NOMO-1 treated with dmso at 0.1 percent for 144 hours (cell line): ENCODE results near the gene BCKDHB.

Experiments used
- DNase-seq: peaks from one replicate; lab custom pipeline; 2025; ENCODE audit not compliant: unreplicated experiment; lab: John Stamatoyannopoulos, UW

The BCKDHB gene

DNA sequence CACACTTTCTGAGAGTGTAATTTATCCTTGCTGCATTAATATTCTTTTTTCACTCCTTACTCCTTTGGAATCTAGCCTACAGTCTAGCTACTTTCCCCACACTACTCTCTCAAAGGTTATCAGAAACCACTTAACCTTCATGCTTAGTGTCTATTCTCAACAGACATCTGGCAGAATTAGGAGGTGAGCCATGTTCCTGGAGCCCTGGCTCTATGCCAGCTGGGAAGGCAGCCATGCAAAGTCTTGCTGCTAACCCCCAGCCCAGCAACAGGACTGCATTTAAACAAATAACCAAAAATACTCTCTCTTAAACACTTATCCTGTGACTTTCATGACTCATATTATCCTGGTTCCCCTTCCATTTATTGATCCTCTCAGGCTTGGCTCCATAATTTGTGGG, 260.2 kb downstream of the BCKDHB start:
- DNase-seq = no peak

DNA sequence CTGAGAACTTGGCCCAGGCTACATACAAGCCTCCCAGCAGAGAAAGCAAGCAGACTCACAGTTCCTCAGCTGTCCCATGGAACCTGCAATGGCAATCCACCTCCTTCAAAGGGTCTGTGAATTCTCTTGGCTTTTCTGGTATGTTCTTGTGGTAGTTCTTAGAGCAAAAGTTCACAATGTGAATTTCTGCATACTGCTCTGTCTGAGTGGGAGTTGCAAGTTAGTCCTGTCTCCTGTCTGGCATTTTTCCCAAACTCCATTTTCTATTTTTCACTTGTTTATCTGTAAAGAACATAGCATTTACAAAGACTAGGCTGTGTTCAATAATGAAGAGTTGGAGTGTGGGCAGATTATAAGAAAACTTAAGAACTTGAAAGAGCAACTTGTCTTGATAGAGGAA, 269.9 kb downstream of the BCKDHB start:
- DNase-seq = no peak

DNA sequence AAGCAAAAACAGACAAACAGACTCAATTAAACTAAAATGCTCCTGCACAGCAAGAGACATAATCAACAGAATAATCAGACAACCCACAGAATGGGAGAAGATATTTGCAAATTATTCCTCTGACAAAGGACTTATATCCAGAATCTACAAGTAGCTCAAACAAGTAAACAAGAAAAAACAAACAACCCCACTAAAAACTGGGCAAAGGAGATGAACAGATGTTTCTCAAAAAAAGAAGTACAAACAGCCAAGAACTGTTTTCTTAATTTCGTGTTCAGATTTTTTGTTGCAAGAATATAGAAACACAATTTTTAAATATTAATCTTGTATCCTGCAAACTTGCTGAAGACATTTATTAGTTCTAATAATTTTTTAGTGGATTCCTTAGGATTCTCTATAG, 274.1 kb downstream of the BCKDHB start:
- no peak for DNase-seq

DNA sequence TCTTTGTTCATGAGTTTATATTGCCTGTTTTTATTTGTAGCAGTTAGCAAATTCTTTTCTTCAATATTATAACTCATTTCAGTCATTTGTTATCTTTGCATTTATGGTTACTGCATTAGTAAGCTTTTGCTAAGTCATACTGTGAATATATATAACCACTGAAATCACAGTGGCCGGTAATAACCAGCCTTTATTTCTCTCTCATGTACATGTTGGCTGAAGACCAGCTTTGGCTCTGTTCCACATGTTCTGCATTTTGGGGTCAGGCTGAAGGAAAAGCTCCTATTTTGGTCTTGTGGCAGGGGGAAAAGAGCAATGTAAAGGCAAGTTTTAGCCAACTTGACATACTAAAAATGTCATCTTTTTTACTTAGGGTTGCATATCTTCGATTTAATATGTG, 276.3 kb downstream of the BCKDHB start:
- DNase-seq = no peak

DNA sequence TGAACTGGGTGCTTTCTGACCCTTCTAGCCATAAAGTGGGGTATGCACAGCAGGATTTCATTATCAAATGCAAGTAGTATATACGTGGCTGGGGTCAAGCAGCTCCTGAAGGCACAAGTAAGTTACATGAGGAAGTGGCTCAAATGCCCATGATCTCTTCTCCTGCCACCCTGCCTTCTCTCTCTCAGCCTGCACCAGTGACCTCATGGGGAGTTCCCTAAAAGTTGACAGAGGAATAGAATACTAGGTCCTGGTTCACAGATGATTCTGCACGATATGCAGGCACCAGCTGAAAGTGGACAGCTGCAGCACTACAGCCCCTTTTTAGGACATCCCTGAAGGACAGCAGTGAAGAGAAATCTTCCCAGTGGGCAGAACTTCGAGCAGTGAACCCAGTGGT, 282.0 kb downstream of the BCKDHB start:
- DNase-seq = no peak
